ENCODE measurements around the gene PCARE. TPM values are rescaled to one million over a fixed set of nuclear protein-coding genes. Genes with fewer than 3 reads are reported as not detected.
A peak's percentile ranks its signal among the peaks of the same experiment; 100 is the strongest.

The PCARE gene
- total and polyA plus RNA-seq, 2 donors (not counting 1 experiment from before 2014, with no cell fraction given) = not detected

- Histone ChIP-seq H3K9ac (ENCODE audit: insufficient read depth, low read length) (no peak overlapping the region), H3K36me3 (ENCODE audit: control insufficient read depth, insufficient read depth, low read length) (no peaks in the 10 kb centered on the region), H3K27me3 (ENCODE audit: control insufficient read depth, insufficient read depth, low read length) (peaks cover 4% of the 10 kb centered on the region), H3K27ac (ENCODE audit: insufficient read depth, low read length) (no peak overlapping the region), H3K4me3 (replicated peaks in 1 of 4; ENCODE audit: control extremely low read depth in 1 of 4, insufficient read depth in 1 of 4, low read depth in 3 of 4, low read length in 4 of 4) (no peak overlapping the region), H4K20me1 (ENCODE audit: control insufficient read depth, extremely low read depth, insufficient read depth, low read length) (no peaks in the 10 kb centered on the region), H3K4me2 (ENCODE audit: extremely low read depth, insufficient read depth, low read length) (no peak overlapping the region), H3K4me1 (ENCODE audit: control insufficient read depth, extremely low read depth, insufficient read depth, low read length) (no peaks in the 10 kb centered on the region), H3K79me2 (ENCODE audit: control insufficient read depth, insufficient read depth, low read length) (no peaks in the 10 kb centered on the region), H3K9me3 (ENCODE audit: control insufficient read depth, insufficient read depth, low read depth, low read length) (no peaks in the 10 kb centered on the region), H2AFZ (ENCODE audit: low read length) (no peak overlapping the region)
- DNase-seq (ENCODE audit: low read depth in 2 of 2) = no peak
- TF ChIP-seq CTCF (conservative IDR thresholded peaks at IDR 0.05 in 1 of 2, IDR thresholded peaks at IDR 0.05 in 1 of 2; ENCODE audit: low read depth in 1 of 2, low read length in 2 of 2) (no peak), EZH2 (IDR thresholded peaks at IDR 0.05; ENCODE audit: low read length, missing control alignments) (no peak)
Measured at GRCh38 chr2:29033656-29034055, 40.7 kb downstream of the PCARE start.

- Histone ChIP-seq H3K36me3 (ENCODE audit: control insufficient read depth, insufficient read depth, low read length) (no peaks in the 10 kb centered on the region), H3K27ac (ENCODE audit: insufficient read depth, low read length) (no peak overlapping the region), H2AFZ (ENCODE audit: low read length) (no peak overlapping the region), H3K4me2 (ENCODE audit: extremely low read depth, insufficient read depth, low read length) (no peak overlapping the region), H3K4me1 (ENCODE audit: control insufficient read depth, extremely low read depth, insufficient read depth, low read length) (no peaks in the 10 kb centered on the region), H3K9me3 (ENCODE audit: control insufficient read depth, insufficient read depth, low read depth, low read length) (no peaks in the 10 kb centered on the region), H4K20me1 (ENCODE audit: control insufficient read depth, extremely low read depth, insufficient read depth, low read length) (no peaks in the 10 kb centered on the region), H3K27me3 (ENCODE audit: control insufficient read depth, insufficient read depth, low read length) (peaks cover 4% of the 10 kb centered on the region), H3K4me3 (replicated peaks in 1 of 4; ENCODE audit: control extremely low read depth in 1 of 4, insufficient read depth in 1 of 4, low read depth in 3 of 4, low read length in 4 of 4) (no peak overlapping the region), H3K79me2 (ENCODE audit: control insufficient read depth, insufficient read depth, low read length) (no peaks in the 10 kb centered on the region), H3K9ac (ENCODE audit: insufficient read depth, low read length) (no peak overlapping the region)
- peak in 1 of 2 donors; percentile 75 for DNase-seq (ENCODE audit: low read depth in 2 of 2)
- TF ChIP-seq CTCF (conservative IDR thresholded peaks at IDR 0.05 in 1 of 2, IDR thresholded peaks at IDR 0.05 in 1 of 2; ENCODE audit: low read depth in 1 of 2, low read length in 2 of 2) (no peak), EZH2 (IDR thresholded peaks at IDR 0.05; ENCODE audit: low read length, missing control alignments) (no peak)
Measured at GRCh38 chr2:29033172-29033571, 41.2 kb downstream of the PCARE start.

- Histone ChIP-seq H3K79me2 (ENCODE audit: control insufficient read depth, insufficient read depth, low read length) (no peaks in the 10 kb centered on the region), H2AFZ (ENCODE audit: low read length) (no peak overlapping the region), H3K9me3 (ENCODE audit: control insufficient read depth, insufficient read depth, low read depth, low read length) (no peaks in the 10 kb centered on the region), H3K4me2 (ENCODE audit: extremely low read depth, insufficient read depth, low read length) (no peak overlapping the region), H4K20me1 (ENCODE audit: control insufficient read depth, extremely low read depth, insufficient read depth, low read length) (no peaks in the 10 kb centered on the region), H3K4me3 (replicated peaks in 1 of 4; ENCODE audit: control extremely low read depth in 1 of 4, insufficient read depth in 1 of 4, low read depth in 3 of 4, low read length in 4 of 4) (no peak overlapping the region), H3K27me3 (ENCODE audit: control insufficient read depth, insufficient read depth, low read length) (peaks cover 4% of the 10 kb centered on the region), H3K9ac (ENCODE audit: insufficient read depth, low read length) (no peak overlapping the region), H3K27ac (ENCODE audit: insufficient read depth, low read length) (no peak overlapping the region), H3K4me1 (ENCODE audit: control insufficient read depth, extremely low read depth, insufficient read depth, low read length) (no peaks in the 10 kb centered on the region), H3K36me3 (ENCODE audit: control insufficient read depth, insufficient read depth, low read length) (no peaks in the 10 kb centered on the region)
- DNase-seq (ENCODE audit: low read depth in 2 of 2) = no peak
- TF ChIP-seq CTCF (conservative IDR thresholded peaks at IDR 0.05 in 1 of 2, IDR thresholded peaks at IDR 0.05 in 1 of 2; ENCODE audit: low read depth in 1 of 2, low read length in 2 of 2) (no peak), EZH2 (IDR thresholded peaks at IDR 0.05; ENCODE audit: low read length, missing control alignments) (no peak)
Measured at GRCh38 chr2:29032189-29032588, 42.1 kb downstream of the PCARE start.

Measured in fibroblast of lung (primary cell).